ENCODE data around the gene TRIM24. TPM values are rescaled to one million over a fixed set of nuclear protein-coding genes. Genes with fewer than 3 reads are reported as not detected.

Gene TRIM24
- total and polyA plus RNA-seq, 2 of the 13 experiments (the other 11 are each of a cell fraction or from before 2014, with no cell fraction given) = 100 to 106 TPM

DNA sequence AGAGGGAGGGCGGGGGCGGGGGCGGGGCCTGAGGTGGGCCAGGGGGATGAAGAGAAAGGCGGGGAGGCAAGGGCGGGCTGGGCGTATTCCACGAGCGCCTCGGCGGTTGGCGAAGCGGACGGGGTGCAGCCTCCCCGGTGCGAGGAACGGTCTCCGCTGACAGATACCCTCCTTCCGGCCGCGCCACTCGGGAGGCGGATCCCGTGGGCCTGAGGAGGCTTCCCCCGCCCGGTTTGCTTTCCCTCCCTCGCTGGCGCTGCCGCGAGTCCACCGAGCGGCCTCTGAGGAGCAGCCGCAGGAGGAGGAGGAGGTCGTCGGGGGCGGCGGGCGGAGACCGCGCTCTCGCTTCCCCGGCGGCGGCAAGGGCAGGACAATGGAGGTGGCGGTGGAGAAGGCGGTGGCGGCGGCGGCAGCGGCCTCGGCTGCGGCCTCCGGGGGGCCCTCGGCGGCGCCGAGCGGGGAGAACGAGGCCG is at the start of gene TRIM24 (continued):
- TF ChIP-seq, protein P1, sequence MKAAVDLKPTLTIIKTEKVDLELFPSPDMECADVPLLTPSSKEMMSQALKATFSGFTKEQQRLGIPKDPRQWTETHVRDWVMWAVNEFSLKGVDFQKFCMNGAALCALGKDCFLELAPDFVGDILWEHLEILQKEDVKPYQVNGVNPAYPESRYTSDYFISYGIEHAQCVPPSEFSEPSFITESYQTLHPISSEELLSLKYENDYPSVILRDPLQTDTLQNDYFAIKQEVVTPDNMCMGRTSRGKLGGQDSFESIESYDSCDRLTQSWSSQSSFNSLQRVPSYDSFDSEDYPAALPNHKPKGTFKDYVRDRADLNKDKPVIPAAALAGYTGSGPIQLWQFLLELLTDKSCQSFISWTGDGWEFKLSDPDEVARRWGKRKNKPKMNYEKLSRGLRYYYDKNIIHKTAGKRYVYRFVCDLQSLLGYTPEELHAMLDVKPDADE (CRISPR knock-in tag; IDR thresholded peaks at IDR 0.05) = no peak
- TF ChIP-seq MAFF (IDR thresholded peaks at IDR 0.05; ENCODE audit: low read depth, low read length) (no peak), KAT8 (CRISPR knock-in tag; IDR thresholded peaks at IDR 0.05) (0 out of 2 replicates have a peak, but pooled peaks have one; percentile 26), BRD4 (CRISPR knock-in tag; IDR thresholded peaks at IDR 0.05) (peak; percentile 83), THAP11 (CRISPR knock-in tag; IDR thresholded peaks at IDR 0.05) (no peak), ZNF709 (CRISPR knock-in tag; IDR thresholded peaks at IDR 0.05) (0 out of 2 replicates have a peak, but pooled peaks have one; percentile 4), ZNF264 (CRISPR knock-in tag; IDR thresholded peaks at IDR 0.05) (no peak), ZNF569 (CRISPR knock-in tag; IDR thresholded peaks at IDR 0.05; ENCODE audit: borderline replicate concordance) (no peak), EHMT2 (IDR thresholded peaks at IDR 0.05; ENCODE audit: borderline replicate concordance, low read depth, low read length) (no peak), SOX13 (IDR thresholded peaks at IDR 0.05) (peak; percentile 46; the same call in 1 of the 2 replicates), SOX13 (CRISPR knock-in tag; conservative IDR thresholded peaks at IDR 0.05 in 1 of 2, IDR thresholded peaks at IDR 0.05 in 1 of 2) (peak in 1 of 2 experiments; percentile 68; a peak in 2 of 4 replicates), MIER2 (CRISPR knock-in tag; IDR thresholded peaks at IDR 0.05) (no peak), FOXM1 (CRISPR knock-in tag; IDR thresholded peaks at IDR 0.05) (no peak), SIN3B (IDR thresholded peaks at IDR 0.05; ENCODE audit: low read length) (peak; percentile 28; the same call in 1 of the 2 replicates), JUN (CRISPR knock-in tag; IDR thresholded peaks at IDR 0.05) (no peak; the same call in 1 of the 2 replicates), ZNF562 (CRISPR knock-in tag; IDR thresholded peaks at IDR 0.05; ENCODE audit: borderline replicate concordance) (no peak; the same call in 1 of the 2 replicates), KDM3A (CRISPR knock-in tag; IDR thresholded peaks at IDR 0.05; ENCODE audit: low read depth) (peak; percentile 86), HMG20A (CRISPR knock-in tag; IDR thresholded peaks at IDR 0.05; ENCODE audit: borderline replicate concordance) (0 out of 2 replicates have a peak, but pooled peaks have one; percentile 34)
- TF ChIP-seq, protein P2, sequence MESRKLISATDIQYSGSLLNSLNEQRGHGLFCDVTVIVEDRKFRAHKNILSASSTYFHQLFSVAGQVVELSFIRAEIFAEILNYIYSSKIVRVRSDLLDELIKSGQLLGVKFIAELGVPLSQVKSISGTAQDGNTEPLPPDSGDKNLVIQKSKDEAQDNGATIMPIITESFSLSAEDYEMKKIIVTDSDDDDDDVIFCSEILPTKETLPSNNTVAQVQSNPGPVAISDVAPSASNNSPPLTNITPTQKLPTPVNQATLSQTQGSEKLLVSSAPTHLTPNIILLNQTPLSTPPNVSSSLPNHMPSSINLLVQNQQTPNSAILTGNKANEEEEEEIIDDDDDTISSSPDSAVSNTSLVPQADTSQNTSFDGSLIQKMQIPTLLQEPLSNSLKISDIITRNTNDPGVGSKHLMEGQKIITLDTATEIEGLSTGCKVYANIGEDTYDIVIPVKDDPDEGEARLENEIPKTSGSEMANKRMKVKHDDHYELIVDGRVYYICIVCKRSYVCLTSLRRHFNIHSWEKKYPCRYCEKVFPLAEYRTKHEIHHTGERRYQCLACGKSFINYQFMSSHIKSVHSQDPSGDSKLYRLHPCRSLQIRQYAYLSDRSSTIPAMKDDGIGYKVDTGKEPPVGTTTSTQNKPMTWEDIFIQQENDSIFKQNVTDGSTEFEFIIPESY (CRISPR knock-in tag; IDR thresholded peaks at IDR 0.05) = 0 out of 2 replicates have a peak, but pooled peaks have one; percentile 12
- TF ChIP-seq, protein P3, sequence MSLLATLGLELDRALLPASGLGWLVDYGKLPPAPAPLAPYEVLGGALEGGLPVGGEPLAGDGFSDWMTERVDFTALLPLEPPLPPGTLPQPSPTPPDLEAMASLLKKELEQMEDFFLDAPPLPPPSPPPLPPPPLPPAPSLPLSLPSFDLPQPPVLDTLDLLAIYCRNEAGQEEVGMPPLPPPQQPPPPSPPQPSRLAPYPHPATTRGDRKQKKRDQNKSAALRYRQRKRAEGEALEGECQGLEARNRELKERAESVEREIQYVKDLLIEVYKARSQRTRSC (CRISPR knock-in tag; IDR thresholded peaks at IDR 0.05; ENCODE audit: low read depth) = 0 out of 2 replicates have a peak, but pooled peaks have one; percentile 81
- TF ChIP-seq, protein P4, sequence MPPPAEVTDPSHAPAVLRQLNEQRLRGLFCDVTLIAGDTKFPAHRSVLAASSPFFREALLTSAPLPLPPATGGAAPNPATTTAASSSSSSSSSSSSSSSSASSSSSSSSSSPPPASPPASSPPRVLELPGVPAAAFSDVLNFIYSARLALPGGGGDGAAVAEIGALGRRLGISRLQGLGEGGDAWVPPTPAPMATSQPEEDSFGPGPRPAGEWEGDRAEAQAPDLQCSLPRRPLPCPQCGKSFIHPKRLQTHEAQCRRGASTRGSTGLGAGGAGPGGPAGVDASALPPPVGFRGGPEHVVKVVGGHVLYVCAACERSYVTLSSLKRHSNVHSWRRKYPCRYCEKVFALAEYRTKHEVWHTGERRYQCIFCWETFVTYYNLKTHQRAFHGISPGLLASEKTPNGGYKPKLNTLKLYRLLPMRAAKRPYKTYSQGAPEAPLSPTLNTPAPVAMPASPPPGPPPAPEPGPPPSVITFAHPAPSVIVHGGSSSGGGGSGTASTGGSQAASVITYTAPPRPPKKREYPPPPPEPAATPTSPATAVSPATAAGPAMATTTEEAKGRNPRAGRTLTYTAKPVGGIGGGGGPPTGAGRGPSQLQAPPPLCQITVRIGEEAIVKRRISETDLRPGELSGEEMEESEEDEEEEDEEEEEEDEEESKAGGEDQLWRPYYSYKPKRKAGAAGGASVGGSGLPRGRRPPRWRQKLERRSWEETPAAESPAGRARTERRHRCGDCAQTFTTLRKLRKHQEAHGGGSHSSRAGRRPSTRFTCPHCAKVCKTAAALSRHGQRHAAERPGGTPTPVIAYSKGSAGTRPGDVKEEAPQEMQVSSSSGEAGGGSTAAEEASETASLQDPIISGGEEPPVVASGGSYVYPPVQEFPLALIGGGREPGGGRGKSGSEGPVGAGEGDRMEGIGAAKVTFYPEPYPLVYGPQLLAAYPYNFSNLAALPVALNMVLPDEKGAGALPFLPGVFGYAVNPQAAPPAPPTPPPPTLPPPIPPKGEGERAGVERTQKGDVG (CRISPR knock-in tag; IDR thresholded peaks at IDR 0.05; ENCODE audit: borderline replicate concordance) = no peak
- TF ChIP-seq, protein P5, sequence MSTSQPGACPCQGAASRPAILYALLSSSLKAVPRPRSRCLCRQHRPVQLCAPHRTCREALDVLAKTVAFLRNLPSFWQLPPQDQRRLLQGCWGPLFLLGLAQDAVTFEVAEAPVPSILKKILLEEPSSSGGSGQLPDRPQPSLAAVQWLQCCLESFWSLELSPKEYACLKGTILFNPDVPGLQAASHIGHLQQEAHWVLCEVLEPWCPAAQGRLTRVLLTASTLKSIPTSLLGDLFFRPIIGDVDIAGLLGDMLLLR (CRISPR knock-in tag; IDR thresholded peaks at IDR 0.05) = peak; percentile 72; the same call in 1 of the 2 replicates
